Measurements from ENCODE around the gene FHIT. TPM values are rescaled to one million over a fixed set of nuclear protein-coding genes. Genes with fewer than 3 reads are reported as not detected.

Gene FHIT
- total and polyA plus RNA-seq, 2 of the 4 experiments (the other 2 are of a cell fraction), result 0.07 TPM; not detected in 1

- Histone ChIP-seq H3K9ac (ENCODE audit: low read depth, low read length) (no peak overlapping the region), H2BK15ac (ENCODE audit: low read depth, low read length) (no peak overlapping the region), H4K5ac (ENCODE audit: low read depth, low read length) (no peak overlapping the region), H3K9me3 (ENCODE audit: control insufficient read depth, insufficient read depth, low read length) (0 out of 2 replicates have a peak, but pooled peaks cover 1% of the 10 kb centered on the region), H3K23ac (ENCODE audit: low read depth, low read length) (no peak overlapping the region), H3K4me1 (ENCODE audit: control insufficient read depth, insufficient read depth, low read length) (no peaks in the 10 kb centered on the region), H3K79me1 (ENCODE audit: low read depth in 1 of 2, low read length in 2 of 2) (no peaks in the 10 kb centered on the region), H4K8ac (ENCODE audit: low read depth in 2 of 2, low read length in 2 of 2) (no peak overlapping the region), H2BK5ac (ENCODE audit: low read depth, low read length, poor library complexity, severe bottlenecking) (no peak overlapping the region), H3K27me3 (ENCODE audit: control insufficient read depth, insufficient read depth, low read length) (no peaks in the 10 kb centered on the region), H2AK5ac (ENCODE audit: low read depth, low read length) (no peak overlapping the region), H4K20me1 (ENCODE audit: insufficient read depth, low read length) (no peaks in the 10 kb centered on the region), H3K4ac (ENCODE audit: low read depth, low read length) (no peak overlapping the region), H2BK20ac (ENCODE audit: low read depth, low read length) (no peak overlapping the region), H3K56ac (ENCODE audit: extremely low read depth, insufficient read depth, low read length) (no peak overlapping the region), H4K91ac (ENCODE audit: insufficient read depth, low read depth, low read length) (no peak overlapping the region), H2AFZ (replicated peaks; ENCODE audit: low read length, poor library complexity) (no peak overlapping the region), H2AK9ac (replicated peaks; ENCODE audit: low read depth, low read length, poor library complexity) (no peak overlapping the region), H3K4me3 (ENCODE audit: insufficient read depth, low read depth, low read length) (no peak overlapping the region), H3K27ac (ENCODE audit: insufficient read depth, low read length) (no peak overlapping the region), H2BK120ac (ENCODE audit: low read depth, low read length) (no peak overlapping the region), H3K9me1 (ENCODE audit: insufficient read depth, low read length) (no peaks in the 10 kb centered on the region), H3K14ac (replicated peaks; ENCODE audit: low read depth, low read length) (no peak overlapping the region), H3K18ac (ENCODE audit: low read depth, low read length) (no peak overlapping the region), H3K4me2 (ENCODE audit: low read depth, low read length) (no peak overlapping the region), H3K36me3 (ENCODE audit: control insufficient read depth, insufficient read depth, low read length) (no peaks in the 10 kb centered on the region)
- DNase-seq (no peak), ATAC-seq (ENCODE audit: low read depth) (no peak)
- in situ Hi-C loops (cut with MboI; ENCODE audit: low sequenced_read_pairs) (no loop called here), intact Hi-C loops (cut with micrococcal nuclease) (no loop called here), dilution Hi-C loops (cut with HindIII; ENCODE audit: low sequenced_read_pairs, unreplicated experiment) (no loop called here)
- POLR2A ChIA-PET (ENCODE audit: unreplicated experiment), result interaction anchor here (0.6 kb wide), 1 partner anchor 873 kb away, joined by 6 read pairs; no protein-coding TSS in a partner anchor
- TF ChIP-seq MAZ (IDR thresholded peaks at IDR 0.05; ENCODE audit: borderline replicate concordance, low read depth, low read length) (no peak), BHLHE40 (IDR thresholded peaks at IDR 0.05; ENCODE audit: low read depth, low read length) (no peak), MXI1 (IDR thresholded peaks at IDR 0.05; ENCODE audit: borderline replicate concordance, low read depth, low read length) (no peak), MAFK (IDR thresholded peaks at IDR 0.05; ENCODE audit: low read depth, low read length) (no peak), SMC3 (IDR thresholded peaks at IDR 0.05; ENCODE audit: low read depth, low read length) (no peak), CEBPB (IDR thresholded peaks at IDR 0.05; ENCODE audit: low read depth, low read length) (no peak), CHD1 (IDR thresholded peaks at IDR 0.05; ENCODE audit: low read depth, low read length) (no peak), FOS (IDR thresholded peaks at IDR 0.05; ENCODE audit: low read depth, low read length) (no peak)
- TF ChIP-seq, protein P1, sequence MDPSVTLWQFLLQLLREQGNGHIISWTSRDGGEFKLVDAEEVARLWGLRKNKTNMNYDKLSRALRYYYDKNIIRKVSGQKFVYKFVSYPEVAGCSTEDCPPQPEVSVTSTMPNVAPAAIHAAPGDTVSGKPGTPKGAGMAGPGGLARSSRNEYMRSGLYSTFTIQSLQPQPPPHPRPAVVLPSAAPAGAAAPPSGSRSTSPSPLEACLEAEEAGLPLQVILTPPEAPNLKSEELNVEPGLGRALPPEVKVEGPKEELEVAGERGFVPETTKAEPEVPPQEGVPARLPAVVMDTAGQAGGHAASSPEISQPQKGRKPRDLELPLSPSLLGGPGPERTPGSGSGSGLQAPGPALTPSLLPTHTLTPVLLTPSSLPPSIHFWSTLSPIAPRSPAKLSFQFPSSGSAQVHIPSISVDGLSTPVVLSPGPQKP (IDR thresholded peaks at IDR 0.05; ENCODE audit: borderline replicate concordance, low read depth, low read length), result no peak
- no TSS peak for BruUV-seq (replicated peaks)
- CTCF ChIA-PET, result interaction anchor here (0.6 kb wide), 1 partner anchor 156 kb away, joined by 3 read pairs; no protein-coding TSS in a partner anchor
- no CpG with 5 or more reads among the region's 6 CpGs for WGBS, 2 experiments (ENCODE audit: extremely low coverage in 2 of 2, insufficient read length in 1 of 2)
These were observed 173.1 kb downstream of the FHIT start for GRCh38 chr3:61078048-61078752.
